Liver (tissue), 9 donors: ENCODE results near the gene PITPNM3. TPM values are rescaled to one million over a fixed set of nuclear protein-coding genes. Genes with fewer than 3 reads are reported as not detected.

Experiments used
- DNase-seq: peaks from one replicate; pipeline ENCODE4 v3.0.0-alpha.2; 2017; ENCODE audit warnings: low spot score
- H3K27ac ChIP-seq, 2 donors: one replicate each; pipeline ENCODE4 v1.7.0; 2013; ENCODE audit warnings: inconsistent platforms in 2 of 2, low read length in 2 of 2, control low read depth in 1 of 2, low read depth in 1 of 2, mild to moderate bottlenecking in 1 of 2
- H3K27me3 ChIP-seq, 4 donors: one replicate each; pipeline versions ENCODE4 v1.6.1 to v1.7.0; 2013; ENCODE audit warnings: low read length in 3 of 4, inconsistent platforms in 1 of 4, mild to moderate bottlenecking in 1 of 4, moderate library complexity in 1 of 4; ENCODE audit not compliant: control insufficient read depth in 4 of 4, insufficient read depth in 4 of 4
- H3K36me3 ChIP-seq, 4 donors: one replicate each; pipeline versions ENCODE4 v1.6.1 to v1.7.0; 2013; ENCODE audit warnings: low read length in 3 of 4, mild to moderate bottlenecking in 3 of 4, low read depth in 1 of 4, moderate library complexity in 1 of 4; ENCODE audit not compliant: control insufficient read depth in 4 of 4, insufficient read depth in 3 of 4
- H3K4me1 ChIP-seq, 4 donors: one replicate each; pipeline versions ENCODE4 v1.6.1 to v1.7.0; 2013; ENCODE audit warnings: low read length in 3 of 4, mild to moderate bottlenecking in 3 of 4, moderate library complexity in 1 of 4; ENCODE audit not compliant: control insufficient read depth in 4 of 4, insufficient read depth in 4 of 4
- H3K4me3 ChIP-seq, 3 donors: one replicate each; pipeline versions ENCODE4 v1.6.1 to v1.7.0; 2013; ENCODE audit warnings: low read length in 3 of 3, control low read depth in 1 of 3, low read depth in 1 of 3, mild to moderate bottlenecking in 1 of 3
- H3K9ac ChIP-seq, 2 donors: one replicate each; pipeline ENCODE4 v1.7.0; 2013; ENCODE audit warnings: low read length in 2 of 2, mild to moderate bottlenecking in 2 of 2, moderate library complexity in 2 of 2, control low read depth in 1 of 2, low read depth in 1 of 2
- H3K9me3 ChIP-seq, 4 donors: one replicate each; pipeline versions ENCODE4 v1.6.1 to v1.7.0; 2013; ENCODE audit warnings: low read length in 3 of 4; ENCODE audit not compliant: control insufficient read depth in 4 of 4
- ATF3 ChIP-seq: IDR thresholded peaks from 2 replicates; pipeline ENCODE4 v1.6.1; 2016; ENCODE audit warnings: antibody characterized with exemption
- CTCF ChIP-seq: fragments of 150-350 bp; IDR thresholded peaks from 2 replicates; pipeline ENCODE4 v1.5.1; 2017; ENCODE audit warnings: improper control_type of control experiment, low read depth, low read length; ENCODE audit not compliant: missing input control
- EGR1 ChIP-seq, 2 donors: IDR thresholded peaks; 2 replicates each; pipeline ENCODE4 v1.6.1; 2016 to 2018; ENCODE audit warnings: antibody characterized with exemption in 2 of 2, low read depth in 2 of 2
- FOXA1 ChIP-seq: IDR thresholded peaks from 2 replicates; pipeline ENCODE4 v1.6.1; 2016; ENCODE audit warnings: antibody characterized with exemption
- GABPA ChIP-seq, 2 donors: IDR thresholded peaks in 1 of 2; conservative IDR thresholded peaks in 1 of 2; 2 replicates each; pipeline ENCODE4 v1.6.1; 2016; ENCODE audit warnings: antibody characterized with exemption in 2 of 2, mild to moderate bottlenecking in 1 of 2, moderate library complexity in 1 of 2
- HNF4G ChIP-seq: IDR thresholded peaks from 2 replicates; pipeline ENCODE4 v1.6.1; 2016; ENCODE audit warnings: antibody characterized with exemption
- JUND ChIP-seq, 2 donors: IDR thresholded peaks; 2 replicates each; pipeline ENCODE4 v1.6.1; 2016; ENCODE audit warnings: antibody characterized with exemption in 2 of 2
- MAX ChIP-seq: IDR thresholded peaks from 2 replicates; pipeline ENCODE4 v1.6.1; 2016; ENCODE audit warnings: antibody characterized with exemption
- NR2F2 ChIP-seq: IDR thresholded peaks from 2 replicates; pipeline ENCODE4 v1.6.1; 2016; ENCODE audit warnings: antibody characterized with exemption
- RXRA ChIP-seq, 2 donors: IDR thresholded peaks; 2 replicates each; pipeline ENCODE4 v1.6.1; 2017 to 2018; ENCODE audit warnings: antibody characterized with exemption in 2 of 2, mild to moderate bottlenecking in 1 of 2
- SP1 ChIP-seq: IDR thresholded peaks from 2 replicates; pipeline ENCODE4 v1.6.1; 2018; ENCODE audit warnings: antibody characterized with exemption, mild to moderate bottlenecking
- TAF1 ChIP-seq: conservative IDR thresholded peaks from 2 replicates; pipeline ENCODE4 v1.6.1; 2016; ENCODE audit warnings: antibody characterized with exemption, mild to moderate bottlenecking
- YY1 ChIP-seq: IDR thresholded peaks from 2 replicates; pipeline ENCODE4 v1.6.1; 2016; ENCODE audit warnings: antibody characterized with exemption, mild to moderate bottlenecking
- WGBS: extraction: QIAGEN DNeasy Blood & Tissue Kit; methylation state at CpG from one replicate; pipeline ENCODE4 v1.1.7; 2013; 5-methylcytosine and 5-hydroxymethylcytosine counted together
- polyA plus RNA-seq, 2 donors: library from polyadenylated mRNA; stranded (reverse) in 1 of 2; unstranded in 1 of 2; fragments of 200-250 nt in 1 of 2; fragments of >200 nt in 1 of 2; fragmentation: Nextera tagmentation in 1 of 2; extraction: Ambion mirVana in 1 of 2; gene quantifications; one replicate each; pipeline versions ENCODE4 v1.2.1 to v1.2.3, GENCODE V29; 2013 to 2015
- total RNA-seq, 2 donors: library from RNA; depleted of rRNA; stranded (reverse); fragments of >200 nt; gene quantifications; one replicate each; pipeline ENCODE4 v1.2.3, GENCODE V29; 2014
- TF ChIP-seq, protein P1 (sequence below): IDR thresholded peaks from 2 replicates; pipeline ENCODE4 v1.6.1; 2016; ENCODE audit warnings: antibody characterized with exemption
- donor health status: healthy.
- donor health status: healthy.
- donor health status: healthy.
- donor health status: healthy.
- donor health status: healthy.

PITPNM3 gene
- total and polyA plus RNA-seq, 4 donors: 1.5 to 5.0 (median 1.8) TPM

DNA sequence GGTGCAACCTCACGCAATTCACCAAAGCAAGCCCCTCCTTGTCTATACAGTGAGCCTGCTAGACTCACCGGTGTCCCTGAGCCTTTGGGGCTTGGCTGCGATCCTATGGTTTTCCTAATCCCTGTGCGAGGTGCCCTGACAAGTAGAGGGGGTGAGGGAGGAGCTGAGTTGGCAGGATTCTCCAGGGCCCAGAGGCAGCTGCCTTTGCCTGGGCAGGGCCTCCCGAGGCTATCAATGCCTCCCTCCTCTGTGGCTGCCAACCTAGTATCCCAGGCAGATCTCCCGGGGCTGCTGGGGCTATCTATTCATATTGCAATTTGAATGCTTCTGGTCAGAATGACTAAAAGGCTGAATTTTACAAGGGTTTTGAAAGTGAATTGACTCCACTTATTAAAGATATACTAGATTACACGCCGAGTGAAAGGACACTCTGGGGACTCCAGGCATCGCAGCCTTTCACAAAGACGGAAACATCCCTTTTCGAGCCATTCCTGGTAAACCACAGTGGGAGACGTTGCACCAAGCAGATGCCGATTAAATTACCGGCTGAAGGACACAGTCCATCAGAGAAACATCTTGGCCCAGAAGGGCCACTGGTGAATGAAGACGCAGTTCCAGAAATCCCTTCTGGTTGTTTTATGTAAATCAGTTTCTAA, 11.3 kb upstream of the PITPNM3 start:
- no peak overlapping the region for H3K9ac ChIP-seq
- 83% methylated on average over 15 of the region's 15 CpGs for WGBS
- H3K36me3 ChIP-seq: no peaks in the 10 kb centered on the region
- H3K4me1 ChIP-seq: no peaks in the 10 kb centered on the region
- no peaks in the 10 kb centered on the region for H3K27me3 ChIP-seq
- no peak overlapping the region for H3K27ac ChIP-seq
- no peak for DNase-seq
- no peak overlapping the region for H3K4me3 ChIP-seq
- H3K9me3 ChIP-seq: no peaks in the 10 kb centered on the region
- TF ChIP-seq MAX (no peak), SP1 (no peak), ATF3 (no peak), JUND (IDR thresholded peaks at IDR 0.05) (no peak), TAF1 (no peak), GABPA (IDR thresholded peaks at IDR 0.05 in 1 of 2, conservative IDR thresholded peaks at IDR 0.05 in 1 of 2) (no peak), YY1 (no peak), RXRA (IDR thresholded peaks at IDR 0.05) (no peak), FOXA1 (no peak), CTCF (no peak), HNF4G (no peak)

GRCh38 chr17:6561446-6561845, 5.1 kb upstream of the PITPNM3 start:
- H3K27me3 ChIP-seq: peaks cover 0 to 3% (median 0%) of the 10 kb centered on the region in 4 donors
- H3K4me3 ChIP-seq: no peak overlapping the region
- H3K9ac ChIP-seq: no peak overlapping the region
- no peaks in the 10 kb centered on the region for H3K36me3 ChIP-seq
- no peak overlapping the region for H3K27ac ChIP-seq
- no peaks in the 10 kb centered on the region for H3K9me3 ChIP-seq
- TF ChIP-seq, protein P1, sequence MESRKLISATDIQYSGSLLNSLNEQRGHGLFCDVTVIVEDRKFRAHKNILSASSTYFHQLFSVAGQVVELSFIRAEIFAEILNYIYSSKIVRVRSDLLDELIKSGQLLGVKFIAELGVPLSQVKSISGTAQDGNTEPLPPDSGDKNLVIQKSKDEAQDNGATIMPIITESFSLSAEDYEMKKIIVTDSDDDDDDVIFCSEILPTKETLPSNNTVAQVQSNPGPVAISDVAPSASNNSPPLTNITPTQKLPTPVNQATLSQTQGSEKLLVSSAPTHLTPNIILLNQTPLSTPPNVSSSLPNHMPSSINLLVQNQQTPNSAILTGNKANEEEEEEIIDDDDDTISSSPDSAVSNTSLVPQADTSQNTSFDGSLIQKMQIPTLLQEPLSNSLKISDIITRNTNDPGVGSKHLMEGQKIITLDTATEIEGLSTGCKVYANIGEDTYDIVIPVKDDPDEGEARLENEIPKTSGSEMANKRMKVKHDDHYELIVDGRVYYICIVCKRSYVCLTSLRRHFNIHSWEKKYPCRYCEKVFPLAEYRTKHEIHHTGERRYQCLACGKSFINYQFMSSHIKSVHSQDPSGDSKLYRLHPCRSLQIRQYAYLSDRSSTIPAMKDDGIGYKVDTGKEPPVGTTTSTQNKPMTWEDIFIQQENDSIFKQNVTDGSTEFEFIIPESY: no peak
- DNase-seq: no peak
- H3K4me1 ChIP-seq: peaks cover 0 to 4% (median 0%) of the 10 kb centered on the region in 4 donors

GRCh38 chr17:6560496-6560895, 4.1 kb upstream of the PITPNM3 start:
- H3K27ac ChIP-seq: no peak overlapping the region
- TF ChIP-seq NR2F2: no peak
- no peak for TF ChIP-seq TAF1
- no peak for TF ChIP-seq SP1
- no peak for TF ChIP-seq EGR1 (IDR thresholded peaks at IDR 0.05; ENCODE audit: low read depth in 2 of 2)
- no peak for TF ChIP-seq CTCF
- no peak for TF ChIP-seq YY1
- TF ChIP-seq ATF3: no peak
- no peak for TF ChIP-seq FOXA1
- no peak overlapping the region for H3K4me3 ChIP-seq
- 84% methylated on average over 3 of the region's 3 CpGs for WGBS
- no peak for DNase-seq
- H3K4me1 ChIP-seq: peaks cover under 1 to 10% (median 6%) of the 10 kb centered on the region in 4 donors
- H3K36me3 ChIP-seq: no peaks in the 10 kb centered on the region
- H3K27me3 ChIP-seq: peaks cover 0 to 4% (median 0%) of the 10 kb centered on the region in 4 donors
- H3K9me3 ChIP-seq: no peaks in the 10 kb centered on the region
- no peak overlapping the region for H3K9ac ChIP-seq
